Measurements from ENCODE around the gene ARHGAP30. TPM values are rescaled to one million over a fixed set of nuclear protein-coding genes. Genes with fewer than 3 reads are reported as not detected.
"Not testable (repeated sequence)": the region's sequence is repeated elsewhere in the genome, so short reads cannot be mapped to it uniquely, and the experiment has no call there.

ARHGAP30 gene
- total RNA-seq (2014; rRNA removed; shearing (Covaris generic)), result not detected in 2 replicates
- polyA plus RNA-seq (2015; cell fraction: cytosol; rRNA removed), result 0.02 and 0.16 TPM in 2 replicates
- not detected in 2 replicates for polyA plus RNA-seq (2015; cell fraction: nucleus; rRNA removed)

- in situ Hi-C loops (cut with HindIII; ENCODE audit: low pct_unique_long_range_greater_than_20kb, low sequenced_read_pairs), result no loop called here
- no peak for DNase-seq (ENCODE audit: low read depth, low spot score)
Observed at GRCh38 chr1:161069731-161070270, at the start of gene ARHGAP30. ARHGAP30 (minus strand) TSS chr1:161069891; CDS start chr1:161069624, 267 bp downstream.

GRCh38 chr1:161117759-161118581 is 48.3 kb upstream of the ARHGAP30 start, which contains the start of the genes NIT1 and PFDN2:
NIT1 (plus strand) TSS chr1:161118105; CDS start chr1:161118177, 72 bp downstream.
PFDN2 (minus strand) TSS chr1:161118037; CDS start chr1:161118026, 11 bp downstream.
- in situ Hi-C loops (cut with HindIII; ENCODE audit: low pct_unique_long_range_greater_than_20kb, low sequenced_read_pairs), result no loop called here

GRCh38 chr1:161115961-161116360 is 46.3 kb upstream of the ARHGAP30 start:
- DNase-seq (ENCODE audit: low read depth, low spot score); in situ Hi-C loops (cut with HindIII; ENCODE audit: low pct_unique_long_range_greater_than_20kb, low sequenced_read_pairs): not testable (repeated sequence)

More at GRCh38 chr1:161117759-161118581, 48.3 kb upstream of the ARHGAP30 start, which contains the start of the genes NIT1 and PFDN2:
- DNase-seq (ENCODE audit: low read depth, low spot score), result peak; percentile 75

GRCh38 chr1:161115132-161115711 is 45.5 kb upstream of the ARHGAP30 start:
- DNase-seq (ENCODE audit: low read depth, low spot score), result peak; percentile 28
- in situ Hi-C loops (cut with HindIII; ENCODE audit: low pct_unique_long_range_greater_than_20kb, low sequenced_read_pairs), result no loop called here

GRCh38 chr1:161114556-161114955 is 44.9 kb upstream of the ARHGAP30 start:
- in situ Hi-C loops (cut with HindIII; ENCODE audit: low pct_unique_long_range_greater_than_20kb, low sequenced_read_pairs), result no loop called here
- no peak for DNase-seq (ENCODE audit: low read depth, low spot score)

- in situ Hi-C loops (cut with HindIII; ENCODE audit: low pct_unique_long_range_greater_than_20kb, low sequenced_read_pairs), result no loop called here
Observed at GRCh38 chr1:161113915-161114314, 44.2 kb upstream of the ARHGAP30 start.

GRCh38 chr1:161111527-161111926 is 41.8 kb upstream of the ARHGAP30 start:
- DNase-seq (ENCODE audit: low read depth, low spot score), result no peak
- in situ Hi-C loops (cut with HindIII; ENCODE audit: low pct_unique_long_range_greater_than_20kb, low sequenced_read_pairs), result no loop called here

More at GRCh38 chr1:161113915-161114314, 44.2 kb upstream of the ARHGAP30 start:
- no peak for DNase-seq (ENCODE audit: low read depth, low spot score)

- in situ Hi-C loops (cut with HindIII; ENCODE audit: low pct_unique_long_range_greater_than_20kb, low sequenced_read_pairs), result no loop called here
- no peak for DNase-seq (ENCODE audit: low read depth, low spot score)
Observed at GRCh38 chr1:161111117-161111516, 41.4 kb upstream of the ARHGAP30 start.

- no peak for DNase-seq (ENCODE audit: low read depth, low spot score)
- in situ Hi-C loops (cut with HindIII; ENCODE audit: low pct_unique_long_range_greater_than_20kb, low sequenced_read_pairs), result no loop called here
Observed at GRCh38 chr1:161106431-161106830, 36.7 kb upstream of the ARHGAP30 start.

GRCh38 chr1:161100556-161100955 is 30.9 kb upstream of the ARHGAP30 start:
- no peak for DNase-seq (ENCODE audit: low read depth, low spot score)
- in situ Hi-C loops (cut with HindIII; ENCODE audit: low pct_unique_long_range_greater_than_20kb, low sequenced_read_pairs), result no loop called here

GRCh38 chr1:161099090-161099802 is 29.6 kb upstream of the ARHGAP30 start:
- in situ Hi-C loops (cut with HindIII; ENCODE audit: low pct_unique_long_range_greater_than_20kb, low sequenced_read_pairs), result no loop called here

GRCh38 chr1:161098210-161099068 is 28.7 kb upstream of the ARHGAP30 start, which contains the start of gene KLHDC9:
KLHDC9 (plus strand) TSS chr1:161098361; CDS start chr1:161098536, 175 bp downstream.
- no peak for DNase-seq (ENCODE audit: low read depth, low spot score)
- in situ Hi-C loops (cut with HindIII; ENCODE audit: low pct_unique_long_range_greater_than_20kb, low sequenced_read_pairs), result no loop called here

More at GRCh38 chr1:161099090-161099802, 29.6 kb upstream of the ARHGAP30 start:
- no peak for DNase-seq (ENCODE audit: low read depth, low spot score)

- in situ Hi-C loops (cut with HindIII; ENCODE audit: low pct_unique_long_range_greater_than_20kb, low sequenced_read_pairs), result no loop called here
- DNase-seq (ENCODE audit: low read depth, low spot score), result no peak
Observed at GRCh38 chr1:161096530-161096929, 26.8 kb upstream of the ARHGAP30 start.

- no peak for DNase-seq (ENCODE audit: low read depth, low spot score)
- in situ Hi-C loops (cut with HindIII; ENCODE audit: low pct_unique_long_range_greater_than_20kb, low sequenced_read_pairs), result no loop called here
Observed at GRCh38 chr1:161096015-161096414, 26.3 kb upstream of the ARHGAP30 start.

- in situ Hi-C loops (cut with HindIII; ENCODE audit: low pct_unique_long_range_greater_than_20kb, low sequenced_read_pairs), result no loop called here
- no peak for DNase-seq (ENCODE audit: low read depth, low spot score)
Observed at GRCh38 chr1:161095230-161095629, 25.5 kb upstream of the ARHGAP30 start.

GRCh38 chr1:161094481-161094880 is 24.8 kb upstream of the ARHGAP30 start:
- in situ Hi-C loops (cut with HindIII; ENCODE audit: low pct_unique_long_range_greater_than_20kb, low sequenced_read_pairs), result no loop called here
- DNase-seq (ENCODE audit: low read depth, low spot score), result no peak

GRCh38 chr1:161092621-161093028 is 22.9 kb upstream of the ARHGAP30 start:
- DNase-seq (ENCODE audit: low read depth, low spot score), result no peak
- in situ Hi-C loops (cut with HindIII; ENCODE audit: low pct_unique_long_range_greater_than_20kb, low sequenced_read_pairs), result no loop called here
